Left lobe of liver (tissue), 2 donors: ENCODE measurements around the gene SENP5. TPM values are rescaled to one million over a fixed set of nuclear protein-coding genes. Genes with fewer than 3 reads are reported as not detected.
A peak's percentile ranks its signal among the peaks of the same experiment; 100 is the strongest.
"Not testable (repeated sequence)": the region's sequence is repeated elsewhere in the genome, so short reads cannot be mapped to it uniquely, and the experiment has no call there.

ENCODE experiments used
- ATAC-seq: fragments of 200-7000 bp; cut with Tn5 transposase; one replicate; pipeline ENCODE4 v1.9.1; 2020; ENCODE audit warnings: mild to moderate bottlenecking, moderate library complexity
- DNase-seq: peaks from one replicate; pipeline ENCODE4 v3.0.0-alpha.2; 2020; ENCODE audit warnings: low spot score
- total RNA-seq: library from RNA; stranded (reverse); gene quantifications from one replicate; pipeline ENCODE4 v1.2.1, GENCODE V29; 2021
- donor health status: DM: no; HTN: no; CAD: no; lungs with moderate emphysema.
- donor health status: DM: no; HTN: yes; CAD: no.

The SENP5 gene
- total RNA-seq, 1 donor from 2014 or later = 12.2 TPM

DNA sequence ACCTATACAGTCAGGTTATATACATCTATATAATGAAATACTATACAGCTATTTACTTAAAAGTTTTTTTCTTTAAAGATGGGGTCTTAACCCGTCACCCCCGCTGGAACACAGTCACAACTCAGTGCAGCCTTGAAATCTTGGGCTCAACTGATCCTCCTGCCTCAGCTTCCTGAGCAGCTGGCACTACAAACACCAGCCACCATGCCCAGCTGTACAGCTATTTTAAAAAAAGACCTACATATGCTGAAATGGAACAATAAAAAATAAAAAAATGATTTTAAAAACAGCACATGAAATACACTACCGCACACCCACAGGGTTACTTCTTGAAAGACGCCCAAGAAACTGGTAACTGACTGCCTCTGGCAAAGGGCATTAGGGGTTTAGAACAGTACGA, 70.9 kb downstream of the SENP5 start:
- no peak for ATAC-seq

DNA sequence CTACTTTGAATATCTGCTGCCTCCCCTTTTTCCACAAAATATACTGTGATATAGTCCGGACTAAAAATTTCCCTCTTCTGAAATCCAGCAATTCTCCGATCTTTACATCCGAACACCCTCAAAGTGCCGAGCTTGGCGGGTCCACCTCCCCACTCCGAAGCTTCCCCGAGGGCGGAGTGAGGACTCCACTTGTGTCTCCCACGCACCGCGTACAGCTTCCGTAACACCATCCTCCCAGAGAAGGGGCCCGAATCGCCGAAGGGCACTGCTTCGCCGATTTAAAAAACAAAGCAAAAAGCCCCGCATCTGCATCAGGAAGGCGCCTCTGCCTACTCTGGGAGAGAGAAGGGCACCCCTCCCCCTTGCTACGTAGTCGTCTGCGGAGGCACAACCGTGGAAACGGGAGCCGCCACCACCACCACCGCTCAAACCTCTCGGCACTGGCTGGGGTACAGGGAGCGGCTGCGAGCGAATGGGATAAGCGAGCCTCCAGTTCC, 74.1 kb downstream of the SENP5 start:
- peak; percentile 58 for ATAC-seq
- peak; percentile 62 for DNase-seq

More for the DNA sequence above, 70.9 kb downstream of the SENP5 start:
- no peak for DNase-seq

DNA sequence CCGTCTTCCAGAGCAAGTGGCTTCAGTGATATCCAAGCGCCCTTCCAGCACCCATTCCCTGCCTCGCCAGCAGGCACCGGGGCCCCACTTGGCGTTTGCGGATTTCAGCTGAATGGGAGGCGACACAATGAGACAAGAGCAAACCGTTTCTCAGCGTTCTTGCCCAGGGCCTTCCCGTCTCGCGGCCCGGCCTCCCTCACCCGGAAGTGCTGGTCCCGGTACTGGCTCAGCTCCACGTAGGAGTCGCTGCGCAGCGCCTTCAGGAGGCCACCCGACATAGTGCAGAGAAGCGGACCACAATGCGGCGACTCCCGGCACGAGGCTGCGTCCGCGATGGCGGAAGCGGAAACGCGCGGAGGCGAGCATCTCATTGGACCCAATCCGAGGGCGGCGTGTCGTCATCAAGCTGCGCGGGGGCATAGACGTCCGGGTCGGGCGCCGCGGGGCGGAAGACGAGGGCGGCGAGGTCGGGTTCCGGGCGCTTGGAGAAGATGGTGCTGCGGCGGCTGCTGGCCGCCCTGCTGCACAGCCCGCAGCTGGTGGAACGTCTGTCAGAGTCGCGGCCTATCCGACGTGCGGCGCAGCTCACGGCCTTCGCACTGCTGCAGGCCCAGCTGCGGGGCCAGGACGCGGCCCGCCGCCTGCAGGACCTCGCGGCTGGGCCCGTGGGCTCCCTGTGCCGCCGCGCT, 74.7 kb downstream of the SENP5 start, which contains the start of gene NCBP2:
Gene NCBP2, minus strand, starts transcription at position 303 of the 689 bp plus-strand sequence. Its CDS starts 25 bp downstream, at position 278.
- peak; percentile 94 for ATAC-seq
- peak; percentile 99 for DNase-seq

DNA sequence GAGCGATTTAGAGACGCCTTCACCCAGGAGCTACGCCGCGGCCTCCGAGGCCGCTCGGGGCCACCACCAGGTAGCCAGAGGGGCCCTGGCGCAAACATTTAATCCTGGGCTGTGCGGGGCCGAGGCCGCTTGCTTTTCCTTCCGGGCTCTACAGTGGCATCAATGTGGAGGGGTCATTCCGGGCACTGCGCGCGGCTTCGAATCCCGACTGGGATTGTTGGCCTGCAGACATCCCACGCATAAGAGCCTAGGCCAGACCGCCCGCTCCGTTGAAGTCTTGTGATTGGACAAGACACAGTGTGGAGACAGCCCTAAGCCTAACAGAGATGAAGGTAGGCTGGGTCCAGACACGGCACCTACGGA, 75.2 kb downstream of the SENP5 start:
- ATAC-seq = peak; percentile 25
- DNase-seq = no peak

DNA sequence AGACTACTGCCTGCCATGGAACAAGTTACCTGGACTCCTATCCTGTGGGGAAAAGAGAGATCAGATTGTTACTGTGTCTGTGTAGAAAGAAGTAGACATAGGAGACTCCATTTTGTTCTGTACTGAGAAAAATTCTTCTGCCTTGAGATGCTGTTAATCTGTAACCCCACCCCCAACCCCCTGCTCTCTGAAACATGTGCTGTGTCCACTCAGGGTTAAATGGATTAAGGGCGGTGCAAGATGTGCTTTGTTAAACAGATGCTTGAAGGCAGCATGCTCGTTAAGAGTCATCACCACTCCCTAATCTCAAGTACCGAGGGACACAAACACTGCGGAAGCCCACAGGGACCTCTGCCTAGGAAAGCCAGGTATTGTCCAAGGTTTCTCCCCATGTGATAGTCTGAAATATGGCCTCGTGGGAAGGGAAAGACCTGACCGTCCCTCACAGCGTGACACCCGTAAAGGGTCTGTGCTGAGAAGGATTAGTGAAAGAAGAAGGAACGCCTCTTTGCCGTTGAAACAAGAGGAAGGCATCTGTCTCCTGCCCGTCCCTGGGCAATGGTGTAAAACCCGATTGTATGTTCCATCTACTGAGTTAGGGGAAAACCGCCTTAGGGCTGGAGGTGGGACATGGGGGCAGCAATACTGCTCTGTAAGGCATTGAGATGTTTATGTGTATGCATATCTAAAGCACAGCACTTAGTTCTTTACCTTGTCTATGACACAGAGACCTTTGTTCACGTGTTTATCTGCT, 76.5 kb downstream of the SENP5 start:
- not testable (repeated sequence) for ATAC-seq, DNase-seq

DNA sequence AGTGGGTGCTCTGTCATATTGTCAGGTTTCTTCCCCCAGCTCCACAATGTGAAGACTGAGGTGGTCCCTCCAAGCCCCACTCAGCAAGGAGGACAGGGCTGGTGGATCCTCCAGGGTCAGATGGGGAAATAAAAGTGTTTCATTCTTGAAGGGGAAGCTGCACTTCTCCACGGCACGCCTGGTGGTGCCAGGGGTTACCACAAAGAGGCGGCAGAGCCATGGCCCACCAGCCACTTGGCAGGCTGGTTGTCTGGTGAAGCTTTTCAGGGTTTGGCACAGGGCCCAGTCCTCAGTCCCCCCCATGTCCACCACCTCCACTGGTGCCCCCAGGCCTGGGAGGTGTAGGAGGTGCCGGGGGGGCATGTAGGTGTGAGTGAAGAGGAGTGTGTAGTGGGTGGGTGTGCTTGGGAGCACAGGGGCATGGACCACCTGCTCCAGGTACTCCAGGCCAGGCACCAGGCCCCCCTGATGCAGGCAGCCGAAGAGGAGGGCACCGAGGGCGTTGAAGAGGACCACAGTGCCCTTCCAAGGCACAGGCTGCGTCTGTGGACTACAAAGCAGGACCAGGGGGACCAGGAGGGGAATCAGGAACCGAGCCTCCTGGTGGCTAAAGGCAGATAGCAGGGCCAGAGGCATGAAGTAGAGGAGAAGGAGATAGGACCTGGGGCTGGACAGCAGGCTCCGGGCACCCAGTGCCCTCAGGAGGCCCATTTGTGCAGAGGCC, 79.6 kb downstream of the SENP5 start:
- ATAC-seq (no peak), DNase-seq (no peak)

DNA sequence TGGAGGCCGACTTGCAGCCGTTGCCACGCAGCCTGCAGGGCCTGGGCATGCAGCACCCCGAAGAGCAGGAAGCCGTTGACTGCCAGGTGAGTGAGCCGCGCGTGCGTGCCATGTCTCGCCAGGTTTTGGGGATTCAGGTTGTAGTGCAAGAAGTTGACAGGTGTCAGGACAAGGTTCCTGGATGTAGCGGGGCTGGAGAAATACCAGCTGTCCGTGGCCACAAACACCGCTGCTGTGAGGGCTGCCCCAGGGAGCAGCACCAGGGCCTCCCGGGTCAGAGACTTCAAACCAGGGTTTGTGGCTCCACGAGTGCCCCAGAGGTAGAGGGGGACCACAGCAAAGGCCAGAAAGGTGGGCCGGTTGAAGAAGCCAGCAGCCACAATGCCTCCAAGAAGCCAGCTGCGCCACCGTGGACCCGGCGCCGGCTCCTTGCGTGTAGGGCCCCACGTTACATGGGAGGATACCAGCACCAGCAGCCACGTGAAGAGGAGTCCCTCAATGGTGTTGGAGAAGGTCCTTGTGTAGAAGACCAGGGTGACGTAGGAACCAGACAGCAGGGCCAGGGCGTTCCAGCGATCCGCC, 80.2 kb downstream of the SENP5 start:
- ATAC-seq (no peak), DNase-seq (no peak)

DNA sequence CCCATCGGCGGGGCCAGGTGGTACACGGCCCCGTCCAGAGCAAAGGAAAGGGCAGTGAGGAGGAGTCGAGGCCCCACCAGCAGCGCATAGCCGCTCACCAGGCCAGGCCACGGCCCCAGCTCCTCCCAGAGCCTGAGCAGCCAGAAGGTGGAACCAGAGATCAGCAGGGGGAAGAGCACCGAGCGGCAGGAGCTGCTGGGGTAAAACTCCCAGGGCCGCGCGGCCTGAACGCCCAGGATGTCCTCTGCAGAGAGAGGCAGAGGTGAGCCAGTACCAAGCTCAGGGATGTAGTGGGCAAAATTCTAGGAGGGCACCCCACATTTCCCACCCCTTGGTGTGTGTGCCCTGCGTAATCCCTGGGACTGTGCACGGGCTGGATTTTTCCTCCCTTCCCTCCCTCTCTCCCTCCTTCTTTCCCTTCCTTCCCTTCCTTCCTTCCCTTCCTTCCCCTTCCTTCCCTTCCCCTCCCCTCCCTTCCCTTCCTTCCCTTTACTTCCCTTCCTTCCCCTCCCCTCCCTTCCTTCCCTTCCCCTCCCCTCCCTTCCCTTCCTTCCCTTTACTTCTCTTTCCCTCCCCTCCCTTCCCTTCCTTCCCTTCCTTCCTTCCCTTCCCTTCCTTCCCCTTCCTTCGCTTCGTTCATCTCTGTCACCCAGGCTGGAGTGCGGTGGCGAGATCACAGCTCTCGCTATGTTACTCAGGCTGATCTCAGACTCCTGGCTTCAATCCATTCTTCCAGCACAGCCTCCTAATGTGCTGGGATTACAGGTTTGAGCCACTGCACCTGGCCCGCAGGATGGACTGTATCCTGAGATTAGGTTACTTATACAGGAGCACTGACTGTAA, 80.9 kb downstream of the SENP5 start:
- ATAC-seq (peak; percentile 56), DNase-seq (no peak)

DNA sequence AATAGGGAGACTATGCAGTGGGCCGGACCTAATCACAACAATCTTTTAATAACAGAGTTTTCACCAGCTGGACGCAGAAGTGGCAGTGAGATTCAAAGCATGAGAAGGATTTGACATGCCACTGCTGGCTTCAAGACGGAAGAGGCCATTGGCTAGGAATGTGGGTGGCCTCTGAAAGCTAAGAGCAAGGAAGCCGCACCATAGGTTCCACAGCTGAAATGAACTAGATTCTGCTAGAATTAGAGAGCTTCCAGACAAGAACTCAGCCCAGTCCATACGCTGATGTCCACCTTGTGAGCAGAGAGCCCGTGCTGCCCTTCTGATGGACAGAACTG, 81.5 kb downstream of the SENP5 start:
- DNase-seq (no peak), ATAC-seq (no peak)

DNA sequence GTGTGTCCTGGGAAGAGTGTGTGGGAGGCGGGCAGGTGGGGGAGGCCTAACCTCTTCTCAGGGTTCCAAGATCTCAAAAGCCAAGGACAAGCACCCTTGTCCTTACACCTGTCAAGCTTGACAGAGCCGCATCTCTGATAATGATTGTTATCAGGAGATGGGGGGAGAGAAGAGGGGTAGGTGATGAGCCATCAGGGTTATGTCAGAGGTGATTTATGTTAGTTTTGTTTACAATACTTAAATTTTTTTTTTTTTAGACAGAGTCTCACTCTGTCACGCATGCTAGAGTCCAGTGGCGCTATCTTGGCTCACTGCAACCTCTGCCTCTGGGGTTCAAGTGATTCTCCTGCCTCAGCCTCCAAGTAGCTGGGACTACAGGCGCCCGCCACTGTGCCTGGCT, 82.0 kb downstream of the SENP5 start:
- ATAC-seq (no peak), DNase-seq (no peak)

DNA sequence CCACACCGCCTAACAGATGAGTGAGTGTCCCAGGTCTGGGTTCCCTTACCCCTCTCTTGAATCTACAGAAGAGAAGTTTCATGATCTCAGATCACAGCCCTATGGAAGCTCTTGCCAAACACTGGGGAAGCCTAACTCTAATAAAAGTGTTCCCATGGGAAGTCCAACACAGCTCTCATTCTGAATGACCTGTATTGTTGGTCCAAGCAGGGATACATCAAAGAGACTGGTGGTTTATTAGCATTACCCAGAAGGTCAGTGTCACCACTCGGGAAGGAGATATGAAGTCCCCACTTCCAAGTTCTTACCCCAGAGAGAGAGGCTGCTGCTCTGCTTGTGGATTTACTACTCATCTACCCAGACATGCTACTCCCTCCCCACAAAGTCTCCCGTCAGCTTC, 83.7 kb downstream of the SENP5 start:
- no peak for DNase-seq
- no peak for ATAC-seq

DNA sequence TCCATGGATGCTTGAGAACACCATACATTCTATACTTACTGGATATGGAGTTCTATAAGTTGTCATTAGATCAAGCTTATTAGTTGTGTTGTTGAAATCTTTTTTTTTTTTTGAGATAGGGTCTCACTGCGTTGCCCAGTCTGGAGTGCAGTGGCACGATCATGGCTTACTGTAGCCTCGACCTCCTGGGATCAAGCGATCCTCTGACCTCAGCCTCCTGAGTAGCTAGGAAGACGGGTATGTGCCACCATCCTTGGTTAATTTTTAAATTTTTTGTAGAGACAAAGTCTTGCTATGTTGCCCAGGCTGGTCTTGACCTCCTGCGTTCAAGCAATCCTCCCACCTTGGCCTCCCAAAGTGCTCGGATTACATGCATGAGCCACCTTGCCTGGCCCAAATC, 87.1 kb downstream of the SENP5 start:
- ATAC-seq = no peak

DNA sequence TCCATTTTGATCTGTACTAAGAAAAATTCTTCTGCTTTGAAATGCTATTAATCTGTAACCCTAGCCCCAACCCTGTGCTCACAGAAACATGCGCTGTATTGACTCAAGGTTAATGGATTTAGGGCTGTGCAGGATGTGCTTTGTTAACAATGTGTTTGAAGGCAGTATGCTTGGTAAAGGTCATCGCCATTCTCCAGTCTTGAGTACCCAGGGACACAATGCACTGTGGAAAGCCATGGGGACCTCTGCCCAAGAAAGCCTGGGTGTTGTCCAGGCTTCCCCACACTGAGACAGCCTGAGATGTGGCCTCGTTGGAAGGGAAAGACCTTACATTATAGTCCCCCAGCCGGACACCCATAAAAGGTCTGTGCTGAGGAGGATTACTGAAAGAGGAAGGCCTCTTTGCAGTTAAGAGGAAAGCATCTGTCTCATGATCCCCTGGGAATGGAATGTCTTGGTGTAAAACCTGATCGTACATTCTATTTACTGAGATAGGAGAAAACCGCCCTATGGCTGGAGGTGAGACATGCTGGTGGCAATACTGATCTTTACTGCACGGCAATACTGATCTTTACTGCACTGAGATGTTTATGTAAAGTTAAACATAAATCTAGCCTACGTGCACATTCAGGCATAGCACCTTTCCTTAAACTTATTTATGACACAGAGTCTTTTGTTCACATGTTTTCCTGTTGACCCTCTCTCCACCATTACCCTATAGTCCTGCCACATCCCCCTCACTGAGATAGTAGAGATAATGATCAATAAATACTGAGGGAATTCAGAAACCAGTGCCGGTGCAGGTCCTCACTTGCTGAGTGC, 94.6 kb downstream of the SENP5 start:
- no peak for ATAC-seq
- DNase-seq = no peak

More for the DNA sequence above, 87.1 kb downstream of the SENP5 start:
- DNase-seq = no peak

DNA sequence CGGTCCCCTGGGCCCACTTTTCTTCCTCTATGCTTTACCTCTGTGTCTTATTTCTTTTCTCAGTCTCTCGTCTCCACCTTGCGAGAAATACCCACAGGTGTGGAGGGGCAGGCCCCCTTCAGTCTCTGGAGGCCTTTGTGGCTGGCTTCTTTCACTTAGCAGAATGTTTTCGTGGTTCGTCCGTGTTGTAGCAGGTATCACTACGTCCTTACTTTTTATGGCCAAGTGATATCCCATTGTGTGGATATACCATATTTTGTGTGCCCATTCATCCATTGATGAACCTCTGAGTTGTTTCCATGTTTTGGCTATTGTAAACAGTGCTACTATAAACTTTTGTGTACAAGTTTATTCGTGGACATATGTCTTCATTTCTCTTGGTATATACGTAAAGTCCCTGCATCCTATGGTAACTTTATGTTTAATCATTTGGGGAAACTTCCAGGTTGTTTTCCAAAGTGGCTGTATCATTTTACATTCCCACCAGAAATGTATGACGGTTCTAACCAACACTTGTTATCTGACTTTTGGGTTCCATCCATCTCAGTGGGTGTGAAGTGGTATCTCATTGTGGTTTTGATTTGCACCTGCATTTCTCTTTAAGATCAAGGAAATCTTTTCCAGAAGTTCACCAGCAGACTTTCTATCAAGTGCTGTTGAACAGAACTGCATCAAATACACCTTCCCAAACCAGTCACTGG, 95.4 kb downstream of the SENP5 start:
- DNase-seq = no peak
- ATAC-seq = no peak

DNA sequence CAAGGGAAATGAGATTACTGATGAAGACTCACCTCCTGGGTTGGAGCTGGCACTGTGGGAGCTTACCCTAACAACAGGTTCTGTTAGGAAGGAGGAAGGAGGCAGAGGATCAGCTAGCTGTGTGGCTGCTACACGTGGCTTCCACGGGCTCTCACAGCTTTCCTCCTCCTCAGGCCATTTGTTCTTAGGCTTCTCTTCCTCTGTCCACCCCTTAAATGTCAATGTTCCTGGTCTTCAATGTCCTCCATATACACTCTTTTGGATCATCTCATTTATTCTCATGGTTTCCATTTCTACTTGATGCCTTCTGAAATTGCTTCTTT, 95.9 kb downstream of the SENP5 start:
- ATAC-seq (no peak), DNase-seq (no peak)

DNA sequence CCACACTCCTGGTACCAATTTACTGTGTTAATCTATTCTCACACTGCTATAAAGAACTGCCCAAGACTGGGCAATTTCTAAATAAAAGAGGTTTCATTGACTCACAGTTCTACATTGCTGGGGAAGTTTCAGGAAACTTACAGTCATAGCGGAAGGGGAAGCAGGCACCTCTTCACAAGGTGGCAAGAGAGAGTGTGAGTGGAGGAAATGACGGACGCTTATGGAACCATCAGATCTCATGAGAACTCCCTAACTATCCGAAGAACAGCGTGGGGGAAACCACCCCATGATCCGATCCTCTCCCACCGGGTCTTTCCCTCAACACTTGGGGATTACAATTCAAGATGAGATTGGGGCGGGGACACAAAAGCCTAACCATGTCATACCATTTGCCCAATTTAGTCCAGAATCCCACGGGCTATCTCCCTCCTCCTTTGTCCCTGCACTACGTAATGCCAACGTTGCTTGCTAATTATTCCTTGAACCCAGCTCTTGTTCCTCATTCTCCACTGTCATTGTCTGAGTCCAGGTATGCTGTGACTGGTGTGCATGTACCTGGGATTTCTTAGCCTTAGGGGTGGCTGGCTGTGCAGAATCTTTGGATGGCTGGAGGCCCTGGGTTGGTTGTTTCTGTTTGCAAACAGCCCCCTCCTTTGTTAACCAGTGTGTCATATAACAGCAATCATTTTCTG, 97.5 kb downstream of the SENP5 start:
- ATAC-seq (no peak), DNase-seq (no peak)

DNA sequence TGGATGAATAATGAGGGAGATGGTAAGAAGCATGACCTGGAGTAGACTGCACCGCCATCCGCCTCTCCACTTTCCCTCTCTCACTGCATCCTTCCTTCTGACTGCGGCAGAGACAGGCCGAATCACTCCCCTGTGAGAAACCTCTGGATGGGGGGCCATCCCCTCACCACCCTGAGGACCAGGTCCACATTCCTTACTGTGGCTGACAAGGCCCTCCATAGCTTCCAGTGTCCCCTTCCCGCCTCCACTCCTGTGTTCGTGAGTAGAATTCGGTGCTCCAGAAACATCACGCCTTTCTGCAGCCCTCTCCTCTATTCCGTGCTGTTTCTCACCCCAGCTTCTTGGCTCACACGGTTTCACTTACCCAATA, 98.1 kb downstream of the SENP5 start:
- ATAC-seq = no peak
- DNase-seq = no peak

DNA sequence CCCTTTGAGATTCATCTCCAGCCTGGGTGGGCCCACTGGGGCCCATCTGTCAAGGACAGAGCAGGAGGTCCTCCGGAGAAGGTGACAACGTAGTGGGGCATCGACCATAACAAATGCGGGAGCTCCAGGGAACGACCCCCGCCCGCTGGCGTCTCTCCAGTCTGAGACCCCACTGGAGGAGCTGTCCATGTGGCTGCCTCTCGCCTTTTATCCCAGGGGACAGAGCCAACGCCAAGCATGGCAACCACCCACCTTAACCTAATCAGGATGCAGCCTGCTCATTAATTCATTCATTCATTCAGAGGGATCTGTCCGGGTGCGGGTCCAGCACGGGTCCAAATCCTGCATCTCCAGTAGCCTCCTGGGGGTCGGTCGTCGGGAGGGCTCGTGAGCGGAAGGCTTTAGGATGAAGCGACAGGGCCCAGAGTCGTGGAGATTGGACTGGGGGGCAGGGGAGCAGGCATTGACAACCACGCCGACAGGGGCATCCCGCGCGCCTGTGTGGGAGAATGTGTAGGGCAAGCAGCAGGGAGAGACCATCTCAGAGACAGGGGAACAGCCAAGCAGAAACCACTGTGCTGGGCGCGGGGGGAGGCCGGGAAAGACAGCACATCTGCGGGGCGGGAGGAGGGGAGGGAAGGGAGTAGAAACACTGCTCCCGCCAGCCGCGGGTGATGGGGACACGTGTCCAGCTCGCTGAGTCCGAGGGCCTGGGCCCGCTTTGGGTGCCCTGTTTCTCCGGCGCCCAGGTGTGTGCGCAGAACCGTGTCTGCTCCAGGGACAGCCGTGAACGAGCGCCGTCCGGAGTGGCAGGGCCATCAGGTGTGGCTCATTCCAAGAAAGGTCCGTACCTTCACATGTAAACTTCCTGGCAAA, 99.0 kb downstream of the SENP5 start:
- ATAC-seq (no peak), DNase-seq (no peak)
